ENCODE measurements around the gene MBD3L2. TPM values are rescaled to one million over a fixed set of nuclear protein-coding genes. Genes with fewer than 3 reads are reported as not detected.

MBD3L2 gene
- total and polyA plus RNA-seq, 9 of the 15 experiments (the other 6 are each of a cell fraction or from before 2014, with no cell fraction given), result not detected

DNA sequence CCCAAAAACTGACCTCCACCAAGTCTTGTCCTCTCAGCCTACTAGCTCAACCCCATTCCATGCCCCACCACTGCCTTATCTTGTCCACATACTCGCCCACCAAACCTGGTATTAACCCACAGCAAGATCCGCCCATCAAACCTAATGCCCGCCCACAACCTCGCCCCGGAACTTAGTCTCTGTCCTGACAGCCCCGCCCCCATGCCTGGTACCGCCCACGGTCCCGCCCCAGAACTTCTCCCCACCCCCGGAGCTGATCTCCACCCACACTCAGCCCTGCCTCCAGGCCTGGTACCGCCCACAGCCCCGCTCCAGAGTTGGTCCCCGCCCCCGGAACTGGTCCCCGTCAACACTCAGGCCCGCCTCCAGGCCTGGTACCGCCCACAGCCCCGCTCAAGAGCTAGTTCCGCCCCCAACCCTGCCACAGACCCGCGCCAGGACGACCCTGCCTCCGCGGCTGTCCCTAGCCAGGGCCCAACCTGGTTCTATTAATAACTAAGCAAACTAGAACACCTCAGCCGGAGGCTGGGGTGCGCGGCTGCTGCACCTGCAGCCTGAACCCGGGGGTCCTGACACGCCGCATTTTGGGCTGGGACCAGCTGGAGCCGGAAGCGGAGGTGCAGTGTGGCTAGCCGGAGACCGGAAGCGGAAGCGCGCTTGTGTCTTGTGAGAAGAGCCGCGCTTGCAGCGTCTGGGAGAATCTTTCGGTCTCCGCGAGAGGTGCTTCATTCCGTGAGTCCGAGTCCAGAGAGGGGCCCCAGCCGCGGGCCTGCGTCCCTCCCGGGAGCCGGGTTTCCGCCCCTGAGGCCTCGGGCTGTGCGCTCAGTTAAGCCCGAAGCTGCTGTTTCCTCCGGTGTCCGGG, 20.2 kb downstream of the MBD3L2 start, which contains the start of gene ZNF557 (continued):
- TF ChIP-seq HOXB6 (CRISPR knock-in tag; IDR thresholded peaks at IDR 0.05; ENCODE audit: borderline replicate concordance) (no peak), TAF9B (IDR thresholded peaks at IDR 0.05; ENCODE audit: partially characterized antibody) (peak; percentile 58), CHD2 (IDR thresholded peaks at IDR 0.05; ENCODE audit: low read depth, low read length) (no peak), CHD4 (IDR thresholded peaks at IDR 0.05; ENCODE audit: insufficient read depth, insufficient replicate concordance, low read depth, low read length, poor library complexity, severe bottlenecking) (no peak), MTA3 (IDR thresholded peaks at IDR 0.05; ENCODE audit: borderline replicate concordance) (peak; percentile 73), JUND (IDR thresholded peaks at IDR 0.05; ENCODE audit: borderline replicate concordance, low read depth, low read length) (peak; percentile 15; the same call in 1 of the 2 replicates), JUND (tag; IDR thresholded peaks at IDR 0.05; ENCODE audit: borderline replicate concordance, low read depth, low read length) (no peak; the same call in 2 of the 3 replicates), SIN3B (IDR thresholded peaks at IDR 0.05; ENCODE audit: low read depth) (peak; percentile 76), NFRKB (IDR thresholded peaks at IDR 0.05; ENCODE audit: low read depth) (no peak), SP1 (CRISPR knock-in tag; IDR thresholded peaks at IDR 0.05) (peak; percentile 78; the same call in 1 of the 2 replicates), PTTG1 (tag; IDR thresholded peaks at IDR 0.05; ENCODE audit: low read depth) (no peak), TRIM28 (IDR thresholded peaks at IDR 0.05) (no peak; the same call in 1 of the 2 replicates), EZH2 (IDR thresholded peaks at IDR 0.05; ENCODE audit: borderline replicate concordance, low read depth, low read length) (no peak), GATA2 (CRISPR knock-in tag; IDR thresholded peaks at IDR 0.05) (no peak), FOXJ3 (CRISPR knock-in tag; IDR thresholded peaks at IDR 0.05) (no peak), ARNT (IDR thresholded peaks at IDR 0.05) (no peak), ZNF311 (CRISPR knock-in tag; IDR thresholded peaks at IDR 0.05) (no peak), ZC3H8 (IDR thresholded peaks at IDR 0.05) (no peak), GABPA (tag; conservative IDR thresholded peaks at IDR 0.05; ENCODE audit: low read depth) (peak; percentile 98), GABPB1 (CRISPR knock-in tag; IDR thresholded peaks at IDR 0.05) (peak; percentile 92), ZNF274 (IDR thresholded peaks at IDR 0.05; ENCODE audit: borderline replicate concordance, low read depth, low read length) (no peak), ZBTB8A (IDR thresholded peaks at IDR 0.05; ENCODE audit: partially characterized antibody) (no peak), CBFA2T2 (conservative IDR thresholded peaks at IDR 0.05) (no peak)
- TF ChIP-seq, protein P1, sequence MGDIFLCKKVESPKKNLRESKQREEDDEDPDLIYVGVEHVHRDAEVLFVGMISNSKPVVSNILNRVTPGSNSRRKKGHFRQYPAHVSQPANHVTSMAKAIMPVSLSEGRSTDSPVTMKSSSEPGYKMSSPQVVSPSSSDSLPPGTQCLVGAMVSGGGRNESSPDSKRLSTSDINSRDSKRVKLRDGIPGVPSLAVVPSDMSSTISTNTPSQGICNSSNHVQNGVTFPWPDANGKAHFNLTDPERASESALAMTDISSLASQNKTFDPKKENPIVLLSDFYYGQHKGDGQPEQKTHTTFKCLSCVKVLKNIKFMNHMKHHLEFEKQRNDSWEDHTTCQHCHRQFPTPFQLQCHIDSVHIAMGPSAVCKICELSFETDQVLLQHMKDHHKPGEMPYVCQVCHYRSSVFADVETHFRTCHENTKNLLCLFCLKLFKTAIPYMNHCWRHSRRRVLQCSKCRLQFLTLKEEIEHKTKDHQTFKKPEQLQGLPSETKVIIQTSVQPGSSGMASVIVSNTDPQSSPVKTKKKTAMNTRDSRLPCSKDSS (IDR thresholded peaks at IDR 0.05; ENCODE audit: low read depth, partially characterized antibody), result no peak
- TF ChIP-seq, protein P2, sequence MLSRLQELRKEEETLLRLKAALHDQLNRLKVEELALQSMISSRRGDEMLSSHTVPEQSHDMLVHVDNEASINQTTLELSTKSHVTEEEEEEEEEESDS (CRISPR knock-in tag; IDR thresholded peaks at IDR 0.05), result no peak
- TF ChIP-seq, protein P3, sequence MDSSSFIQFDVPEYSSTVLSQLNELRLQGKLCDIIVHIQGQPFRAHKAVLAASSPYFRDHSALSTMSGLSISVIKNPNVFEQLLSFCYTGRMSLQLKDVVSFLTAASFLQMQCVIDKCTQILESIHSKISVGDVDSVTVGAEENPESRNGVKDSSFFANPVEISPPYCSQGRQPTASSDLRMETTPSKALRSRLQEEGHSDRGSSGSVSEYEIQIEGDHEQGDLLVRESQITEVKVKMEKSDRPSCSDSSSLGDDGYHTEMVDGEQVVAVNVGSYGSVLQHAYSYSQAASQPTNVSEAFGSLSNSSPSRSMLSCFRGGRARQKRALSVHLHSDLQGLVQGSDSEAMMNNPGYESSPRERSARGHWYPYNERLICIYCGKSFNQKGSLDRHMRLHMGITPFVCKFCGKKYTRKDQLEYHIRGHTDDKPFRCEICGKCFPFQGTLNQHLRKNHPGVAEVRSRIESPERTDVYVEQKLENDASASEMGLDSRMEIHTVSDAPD (CRISPR knock-in tag; IDR thresholded peaks at IDR 0.05), result no peak
- TF ChIP-seq, protein P4, sequence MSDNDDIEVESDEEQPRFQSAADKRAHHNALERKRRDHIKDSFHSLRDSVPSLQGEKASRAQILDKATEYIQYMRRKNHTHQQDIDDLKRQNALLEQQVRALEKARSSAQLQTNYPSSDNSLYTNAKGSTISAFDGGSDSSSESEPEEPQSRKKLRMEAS (CRISPR knock-in tag; IDR thresholded peaks at IDR 0.05), result peak; percentile 42; the same call in 1 of the 2 replicates
